GM18858 (cell line): Measurements from ENCODE around the gene RALA.
A peak's percentile ranks its signal among the peaks of the same experiment; 100 is the strongest.
"Not testable (repeated sequence)": the region's sequence is repeated elsewhere in the genome, so short reads cannot be mapped to it uniquely, and the experiment has no call there.

Experiments used
- ATAC-seq: cut with Tn5 transposase; IDR thresholded peaks from one replicate; pipeline ENCODE4 v1.9.1; 2021; ENCODE audit not compliant: unreplicated experiment

RALA gene

GRCh38 chr7:39721919-39722597 lies 98.7 kb downstream of the RALA start:
- no peak for ATAC-seq

DNA sequence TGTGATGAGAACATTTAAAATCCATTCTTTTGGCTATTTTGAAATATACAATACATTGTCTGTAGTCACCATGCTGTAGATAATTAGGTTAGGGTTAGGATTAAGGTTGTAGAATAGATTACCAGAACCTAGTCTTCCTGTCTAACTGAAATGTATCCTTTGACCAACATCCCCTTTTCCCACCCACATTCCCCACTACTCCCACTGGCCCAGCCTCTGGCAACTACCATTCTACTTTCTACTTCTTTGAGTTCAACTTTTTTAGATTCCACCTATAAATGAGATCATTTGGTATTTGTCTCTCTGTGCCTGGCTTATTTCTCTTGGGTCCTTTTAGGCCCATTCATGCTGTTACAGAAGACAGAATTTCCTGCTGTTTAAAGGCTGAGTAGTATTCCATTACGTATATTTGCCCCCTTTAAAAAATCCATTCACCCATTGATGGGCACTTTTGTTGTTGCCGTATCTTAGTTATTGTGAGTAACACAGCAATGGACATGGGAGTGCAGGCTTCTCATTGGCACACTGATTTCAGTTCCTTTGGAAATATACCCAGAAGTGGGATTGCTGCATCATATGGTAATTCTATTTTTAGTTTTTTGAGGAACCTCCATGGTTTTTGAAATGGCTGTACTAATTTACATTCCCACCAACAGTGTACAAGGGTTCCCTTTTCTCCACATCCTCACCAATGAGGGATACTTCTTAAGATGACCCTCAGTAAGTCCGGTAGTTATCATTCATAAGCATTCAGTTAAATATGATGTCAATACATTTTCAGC lies 104.0 kb downstream of the RALA start:
- no peak for ATAC-seq

GRCh38 chr7:39732837-39733804 lies 109.7 kb downstream of the RALA start:
- peak; percentile 92 for ATAC-seq

DNA sequence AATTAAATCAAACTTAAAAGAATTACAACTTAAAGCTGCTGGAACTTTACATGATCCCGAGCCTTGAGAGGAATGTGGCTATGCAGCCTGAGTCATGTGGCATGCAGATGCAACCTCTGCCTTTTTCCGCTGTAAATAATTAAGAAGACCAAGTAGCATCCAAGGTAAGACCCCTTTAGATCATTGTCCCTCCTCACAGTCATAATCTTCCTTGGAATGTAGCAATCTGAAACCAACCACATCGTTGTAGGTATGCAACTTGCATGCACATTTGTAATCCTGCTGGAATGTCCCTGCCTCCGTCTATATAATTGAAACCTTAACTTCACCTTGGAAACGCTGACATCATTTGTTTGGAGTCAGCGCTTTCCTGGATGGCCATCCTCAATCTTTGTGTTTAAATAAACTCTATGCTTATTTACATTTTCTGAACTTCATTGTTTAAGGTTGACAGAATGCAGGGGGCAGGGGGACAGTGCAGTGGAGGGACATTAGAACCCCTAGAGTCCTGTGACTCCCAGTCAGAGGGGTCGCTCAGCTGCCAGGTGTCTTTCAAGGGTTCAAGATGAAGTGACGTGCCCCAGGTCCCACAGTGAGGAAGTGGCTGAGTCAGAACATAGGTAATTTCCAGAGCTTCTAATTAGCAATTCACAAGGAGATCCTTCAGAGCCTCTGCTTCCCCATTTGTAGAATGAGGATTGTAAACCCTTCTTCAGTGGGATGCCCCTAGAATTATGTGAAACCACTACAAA lies 110.7 kb downstream of the RALA start:
- no peak for ATAC-seq

DNA sequence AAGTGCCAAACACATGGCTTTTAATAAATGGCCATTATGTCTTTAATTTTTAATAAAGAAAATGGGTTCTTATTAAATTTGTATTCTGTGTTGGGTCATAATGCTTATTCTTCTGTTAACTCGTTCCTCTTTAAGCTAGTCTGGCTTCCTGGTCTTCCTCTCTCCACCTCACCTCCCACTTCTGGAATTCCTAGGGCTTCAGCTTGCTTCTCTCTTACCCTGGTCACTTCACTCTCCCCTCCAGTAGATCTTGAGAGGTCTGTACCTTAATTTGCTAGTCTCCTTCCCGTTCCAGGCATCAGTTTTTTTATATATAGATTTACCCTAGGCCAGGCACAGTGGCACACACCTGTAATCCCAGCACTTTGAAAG lies 111.2 kb downstream of the RALA start:
- no peak for ATAC-seq

DNA sequence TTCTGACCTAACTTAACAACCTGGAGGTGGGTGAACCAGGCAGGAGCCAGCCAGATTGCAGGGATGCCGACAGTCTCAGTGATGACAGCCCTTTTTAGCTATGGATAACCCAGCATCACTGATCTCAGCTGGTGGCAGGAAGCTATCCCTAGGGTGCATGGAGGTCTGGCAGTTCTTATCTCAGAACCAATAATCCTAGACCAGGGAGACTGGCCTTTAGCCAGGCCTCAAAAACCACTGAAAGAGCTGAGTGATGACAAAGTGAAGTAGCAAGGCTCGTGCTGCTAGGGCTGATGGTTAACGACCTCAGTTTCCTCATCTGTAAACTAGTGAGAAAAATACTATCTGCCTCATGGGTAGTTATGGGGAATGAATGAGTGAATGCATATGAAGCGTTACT lies 112.5 kb downstream of the RALA start:
- ATAC-seq, result no peak

- ATAC-seq, result no peak
These were observed 118.7 kb downstream of the RALA start for GRCh38 chr7:39741942-39742623.

DNA sequence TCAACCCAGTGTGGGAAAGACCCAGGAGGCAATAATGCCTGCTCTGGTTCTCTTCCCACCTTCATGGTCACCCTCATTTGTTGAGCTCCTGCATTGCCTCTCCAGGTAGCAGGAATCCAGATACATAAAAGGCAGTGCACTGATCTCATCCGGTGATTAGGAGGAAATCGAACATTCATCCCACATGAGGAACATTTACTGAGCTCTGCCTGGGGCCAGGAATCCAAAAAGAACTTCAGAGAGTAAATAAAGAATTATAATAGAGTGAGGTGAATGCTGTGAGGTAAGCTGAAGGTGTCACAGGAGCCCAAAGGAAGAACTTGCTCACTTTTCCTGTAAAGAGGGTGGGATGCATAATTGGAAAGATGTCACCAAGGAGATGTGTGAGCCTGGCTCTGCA lies 121.2 kb downstream of the RALA start:
- ATAC-seq, result no peak

- ATAC-seq, result no peak
These were observed 121.9 kb downstream of the RALA start for GRCh38 chr7:39745320-39745719.

GRCh38 chr7:39746103-39746819 lies 122.9 kb downstream of the RALA start:
- ATAC-seq, result peak; percentile 57

DNA sequence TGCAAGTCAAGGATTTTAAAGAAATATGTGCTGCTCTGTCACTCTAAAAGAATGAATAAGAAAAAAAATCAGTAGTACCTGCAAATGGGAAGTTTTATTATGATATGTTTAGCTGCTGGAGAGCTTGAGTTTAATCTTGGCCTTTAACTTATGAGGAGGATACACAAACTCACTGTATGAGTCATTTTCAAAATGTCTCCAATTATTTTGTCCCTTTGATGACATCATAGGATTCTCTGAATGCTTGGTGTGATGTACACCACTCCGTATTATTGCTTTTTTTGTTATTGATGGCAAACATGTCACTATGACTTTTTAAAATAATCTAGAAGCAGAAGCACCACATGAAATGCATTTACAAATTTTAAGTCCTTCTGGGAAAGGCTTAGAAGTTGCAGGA lies 125.8 kb downstream of the RALA start:
- no peak for ATAC-seq

- no peak for ATAC-seq
These were observed 126.3 kb downstream of the RALA start for GRCh38 chr7:39749717-39750116.

- no peak for ATAC-seq
These were observed 127.1 kb downstream of the RALA start for GRCh38 chr7:39750253-39751077.

- ATAC-seq, result not testable (repeated sequence)
These were observed 129.9 kb downstream of the RALA start for GRCh38 chr7:39753237-39753636.

GRCh38 chr7:39753823-39754325 lies 130.5 kb downstream of the RALA start:
- no peak for ATAC-seq

DNA sequence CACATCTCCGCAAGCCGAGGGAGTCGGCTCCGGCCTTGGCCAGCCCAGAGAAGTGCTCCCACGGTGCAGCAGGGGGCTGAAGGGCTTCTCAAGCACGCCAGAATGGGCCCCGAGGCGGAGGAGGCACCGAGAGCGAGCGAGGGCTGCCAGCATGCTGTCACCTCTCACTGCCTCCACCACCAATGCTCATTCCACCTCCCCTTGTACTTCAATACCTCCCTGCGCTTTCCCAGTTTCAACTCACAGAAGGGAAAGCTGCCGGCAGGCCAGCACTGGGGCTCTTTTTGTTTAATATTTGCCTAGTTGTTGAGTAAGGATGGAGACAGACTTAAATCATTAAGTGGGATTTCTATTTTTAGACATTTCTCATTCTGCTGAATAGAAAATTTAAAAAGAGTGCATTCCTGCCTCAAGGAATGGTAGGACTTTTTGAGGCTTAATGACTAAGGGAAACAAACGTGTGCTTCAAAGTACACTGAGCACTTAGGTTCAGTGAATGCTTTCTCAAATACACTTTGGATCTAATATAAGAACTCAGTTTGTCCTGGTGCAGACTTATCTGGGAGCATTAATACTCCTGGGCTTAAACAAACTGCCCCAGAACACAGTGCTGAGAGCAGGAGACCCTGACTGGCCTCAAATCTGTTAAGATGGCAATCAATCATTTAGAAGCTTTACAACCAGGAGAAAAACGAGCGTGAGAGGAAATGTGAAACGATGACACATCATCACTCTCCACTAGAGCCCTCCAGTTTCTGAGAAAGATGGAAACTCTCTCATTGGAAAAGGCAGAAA lies 131.2 kb downstream of the RALA start:
- no peak for ATAC-seq

DNA sequence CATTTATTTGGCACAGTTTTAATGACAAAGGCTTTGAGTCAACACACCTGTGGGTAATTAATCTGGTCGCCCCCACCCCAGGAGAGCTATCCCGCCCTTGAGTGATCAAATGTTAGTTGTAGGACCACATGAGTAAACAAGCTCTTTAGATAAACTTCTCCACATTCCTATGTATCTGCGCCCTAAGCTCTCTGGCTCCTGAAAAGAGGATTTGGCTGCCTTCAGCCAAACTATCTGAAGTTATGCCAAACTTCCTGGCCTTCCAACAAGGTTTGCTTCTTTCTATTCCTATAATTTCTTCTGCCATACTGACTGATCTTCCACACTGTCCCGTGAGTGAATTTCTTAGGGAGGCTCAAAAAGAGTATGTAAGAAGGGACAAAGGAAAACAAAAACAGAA lies 134.2 kb downstream of the RALA start:
- ATAC-seq, result no peak
